GM23338 (cell line): Measurements from ENCODE around the gene RNF217. TPM values are rescaled to one million over a fixed set of nuclear protein-coding genes. Genes with fewer than 3 reads are reported as not detected.

Source experiments
- ATAC-seq: fragments of 200-7000 bp; cut with Tn5 transposase; 3 replicates; pipeline ENCODE4 v1.9.1; 2020
- DNase-seq: peaks from one replicate; pipeline ENCODE4 v3.0.0-alpha.2; 2015; ENCODE audit warnings: low spot score
- H2AFZ ChIP-seq: fragments of 200-600 bp; sonication (generic); 2 replicates; pipeline ENCODE4 v1.8.0; 2016; ENCODE audit warnings: antibody characterized with exemption, mild to moderate bottlenecking, moderate library complexity
- H3F3A ChIP-seq: fragments of 200-600 bp; sonication (generic); replicated peaks from 2 replicates; pipeline ENCODE4 v1.8.0; 2017; ENCODE audit warnings: antibody characterized with exemption, mixed run types, low read depth
- H3K27ac ChIP-seq: fragments of 200-600 bp; sonication (generic); 2 replicates; pipeline ENCODE4 v1.6.1; 2016; ENCODE audit warnings: low read depth
- H3K27me3 ChIP-seq: fragments of 200-600 bp; sonication (generic); 2 replicates; pipeline ENCODE4 v1.8.0; 2016; ENCODE audit warnings: mild to moderate bottlenecking, mixed run types, moderate library complexity; ENCODE audit not compliant: insufficient read depth
- H3K36me3 ChIP-seq: fragments of 200-600 bp; sonication (generic); 2 replicates; pipeline ENCODE4 v1.8.0; 2016; ENCODE audit warnings: mild to moderate bottlenecking; ENCODE audit not compliant: insufficient read depth
- H3K4me1 ChIP-seq: fragments of 200-600 bp; sonication (generic); 2 replicates; pipeline ENCODE4 v1.8.0; 2016; ENCODE audit warnings: mild to moderate bottlenecking, moderate library complexity; ENCODE audit not compliant: insufficient read depth
- H3K4me2 ChIP-seq: fragments of 200-600 bp; sonication (generic); 2 replicates; pipeline ENCODE4 v1.7.1; 2017; ENCODE audit warnings: mixed run types
- H3K4me3 ChIP-seq: fragments of 200-600 bp; sonication (generic); 2 replicates; pipeline ENCODE4 v1.6.1; 2016; ENCODE audit warnings: mixed run types
- H3K79me2 ChIP-seq: fragments of 200-600 bp; sonication (generic); replicated peaks from 2 replicates; pipeline ENCODE4 v1.8.0; 2017; ENCODE audit warnings: mild to moderate bottlenecking; ENCODE audit not compliant: insufficient read depth
- H3K9me2 ChIP-seq: fragments of 200-600 bp; sonication (generic); 2 replicates; pipeline ENCODE4 v1.8.0; 2017; ENCODE audit not compliant: insufficient read depth
- H4K20me1 ChIP-seq: fragments of 200-600 bp; sonication (generic); replicated peaks from 2 replicates; pipeline ENCODE4 v1.8.0; 2017; ENCODE audit warnings: mild to moderate bottlenecking; ENCODE audit not compliant: insufficient read depth
- H3K27ac Mint-ChIP-seq: 2 replicates; pipeline ENCODE4 v1.8.0; 2020; ENCODE audit warnings: inconsistent platforms, mild to moderate bottlenecking, moderate library complexity, mixed read lengths
- H3K27me3 Mint-ChIP-seq: 3 replicates; pipeline ENCODE4 v1.8.0; 2022; ENCODE audit warnings: low read depth, mild to moderate bottlenecking, moderate library complexity, mixed read lengths, inconsistent platforms; ENCODE audit not compliant: insufficient read depth, poor library complexity
- H3K36me3 Mint-ChIP-seq: 3 replicates; pipeline ENCODE4 v1.8.0; 2021; ENCODE audit warnings: low read depth, mild to moderate bottlenecking, inconsistent platforms, moderate library complexity, mixed read lengths
- H3K4me1 Mint-ChIP-seq: 3 replicates; pipeline ENCODE4 v1.8.0; 2020; ENCODE audit warnings: mild to moderate bottlenecking, inconsistent platforms, mixed read lengths
- H3K4me3 Mint-ChIP-seq: 3 replicates; pipeline ENCODE4 v1.8.0; 2021; ENCODE audit warnings: moderate library complexity, mild to moderate bottlenecking, inconsistent platforms, mixed read lengths
- H3K9me3 Mint-ChIP-seq: 3 replicates; pipeline ENCODE4 v1.8.0; 2020; ENCODE audit warnings: moderate library complexity, mild to moderate bottlenecking, inconsistent platforms, mixed read lengths
- CREB1 ChIP-seq: fragments of 250-450 bp; sonication (Bioruptor Pico); IDR thresholded peaks from 2 replicates; pipeline ENCODE4 v1.5.0; 2020; ENCODE audit warnings: low read depth, mild to moderate bottlenecking, moderate library complexity
- EZH2 ChIP-seq: fragments of 200-600 bp; sonication (generic); IDR thresholded peaks from one replicate; pipeline ENCODE4 v1.8.0; 2017; ENCODE audit warnings: antibody characterized with exemption, mild to moderate bottlenecking, low read depth; ENCODE audit not compliant: unreplicated experiment
- EZH2phosphoT487 ChIP-seq: fragments of 200-600 bp; sonication (generic); IDR thresholded peaks from one replicate; pipeline ENCODE4 v1.8.1; 2018; ENCODE audit warnings: antibody characterized with exemption; ENCODE audit not compliant: unreplicated experiment
- JUNB ChIP-seq: IDR thresholded peaks from one replicate; pipeline ENCODE4 v1.6.1; 2016; ENCODE audit warnings: antibody characterized with exemption; ENCODE audit not compliant: unreplicated experiment
- NANOG ChIP-seq: IDR thresholded peaks from 2 replicates; pipeline ENCODE4 v1.6.1; 2016; ENCODE audit warnings: antibody characterized with exemption, borderline replicate concordance
- POLR2AphosphoS5 ChIP-seq: IDR thresholded peaks from 2 replicates; pipeline ENCODE4 v1.6.1; 2016; ENCODE audit warnings: antibody characterized with exemption, low read depth
- STAT1 ChIP-seq: IDR thresholded peaks from one replicate; pipeline ENCODE4 v1.6.1; 2016; ENCODE audit warnings: antibody characterized with exemption; ENCODE audit not compliant: unreplicated experiment
- ZNF331 ChIP-seq: fragments of 250-450 bp; sonication (Bioruptor Pico); IDR thresholded peaks from 2 replicates; pipeline ENCODE4 v1.5.0; 2020; ENCODE audit warnings: low read depth, mild to moderate bottlenecking, moderate library complexity
- polyA plus RNA-seq: library from polyadenylated mRNA; unstranded; fragments of >200 nt; fragmentation: Nextera tagmentation; extraction: Ambion mirVana; gene quantifications from 2 replicates; pipeline ENCODE4 v1.2.1, GENCODE V29; 2016
- total RNA-seq: library from RNA; depleted of rRNA; stranded (reverse); fragments of >200 nt; shearing (Covaris generic); gene quantifications from 2 replicates; pipeline ENCODE4 v1.2.3, GENCODE V29; 2014
- TF ChIP-seq, protein P1 (sequence below), 2 experiments: fragments of 200-600 bp in 1 of 2; sonication (generic) in 1 of 2; conservative IDR thresholded peaks; 2 replicates each; pipeline versions ENCODE4 v1.5.1 to v1.6.1; 2016 to 2017; ENCODE audit warnings: antibody characterized with exemption in 2 of 2, low read depth in 2 of 2, mild to moderate bottlenecking in 2 of 2, moderate library complexity in 1 of 2
- TF ChIP-seq, protein P2 (sequence below): fragments of 250-450 bp; sonication (Bioruptor Pico); IDR thresholded peaks from 2 replicates; pipeline ENCODE4 v1.5.0; 2020; ENCODE audit warnings: mild to moderate bottlenecking, moderate library complexity
- TF ChIP-seq, protein P3 (sequence below): IDR thresholded peaks from 2 replicates; pipeline ENCODE4 v1.6.1; 2016; ENCODE audit warnings: antibody characterized with exemption

The RNF217 gene
- total and polyA plus RNA-seq, 2 experiments from 2014 or later = 1.7 to 6.2 TPM

DNA sequence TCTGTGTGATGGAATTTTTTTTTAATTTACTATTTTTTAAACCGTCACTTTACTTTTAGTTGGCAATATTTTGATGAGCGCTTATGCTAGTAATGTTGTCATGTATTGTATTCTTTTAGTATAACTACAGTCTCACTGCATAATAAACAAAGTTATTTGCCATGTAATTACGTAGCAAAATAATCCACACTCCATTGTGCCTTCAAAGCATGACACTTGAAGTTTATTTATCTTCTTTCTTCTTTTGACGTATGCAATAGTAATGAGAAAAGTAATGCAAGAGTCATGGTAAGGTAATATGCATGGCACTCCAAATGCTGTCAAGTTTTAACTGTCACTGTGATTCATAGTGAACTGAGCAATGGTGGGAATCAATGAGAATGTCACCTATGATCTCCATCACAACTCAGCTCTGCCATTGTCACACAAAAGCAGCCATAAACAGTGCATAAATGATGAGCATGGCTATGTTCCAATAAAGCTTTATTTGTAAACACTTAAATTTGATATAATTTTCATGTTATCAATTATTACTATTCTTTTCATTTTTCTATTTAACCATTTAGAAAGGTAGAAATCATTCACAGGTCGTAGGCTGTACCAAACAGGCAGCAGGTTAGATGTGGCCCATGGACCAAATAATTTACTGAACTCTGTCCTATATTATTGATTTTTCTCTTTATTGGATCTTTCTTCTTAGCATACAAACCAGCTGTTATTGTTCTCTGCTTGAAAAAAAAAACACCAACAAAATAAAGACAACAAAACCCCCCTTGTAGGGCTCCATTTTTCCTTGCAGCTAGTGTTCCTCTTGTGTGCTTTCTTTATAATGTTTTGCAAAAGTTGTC lies 27.1 kb downstream of the RNF217 start (continued):
- TF ChIP-seq NANOG (no peak), POLR2AphosphoS5 (no peak), EZH2phosphoT487 (no peak), ZNF331 (no peak), STAT1 (no peak)
- TF ChIP-seq, protein P1, sequence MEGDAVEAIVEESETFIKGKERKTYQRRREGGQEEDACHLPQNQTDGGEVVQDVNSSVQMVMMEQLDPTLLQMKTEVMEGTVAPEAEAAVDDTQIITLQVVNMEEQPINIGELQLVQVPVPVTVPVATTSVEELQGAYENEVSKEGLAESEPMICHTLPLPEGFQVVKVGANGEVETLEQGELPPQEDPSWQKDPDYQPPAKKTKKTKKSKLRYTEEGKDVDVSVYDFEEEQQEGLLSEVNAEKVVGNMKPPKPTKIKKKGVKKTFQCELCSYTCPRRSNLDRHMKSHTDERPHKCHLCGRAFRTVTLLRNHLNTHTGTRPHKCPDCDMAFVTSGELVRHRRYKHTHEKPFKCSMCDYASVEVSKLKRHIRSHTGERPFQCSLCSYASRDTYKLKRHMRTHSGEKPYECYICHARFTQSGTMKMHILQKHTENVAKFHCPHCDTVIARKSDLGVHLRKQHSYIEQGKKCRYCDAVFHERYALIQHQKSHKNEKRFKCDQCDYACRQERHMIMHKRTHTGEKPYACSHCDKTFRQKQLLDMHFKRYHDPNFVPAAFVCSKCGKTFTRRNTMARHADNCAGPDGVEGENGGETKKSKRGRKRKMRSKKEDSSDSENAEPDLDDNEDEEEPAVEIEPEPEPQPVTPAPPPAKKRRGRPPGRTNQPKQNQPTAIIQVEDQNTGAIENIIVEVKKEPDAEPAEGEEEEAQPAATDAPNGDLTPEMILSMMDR (conservative IDR thresholded peaks at IDR 0.05; ENCODE audit: low read depth in 2 of 2) = no peak

DNA sequence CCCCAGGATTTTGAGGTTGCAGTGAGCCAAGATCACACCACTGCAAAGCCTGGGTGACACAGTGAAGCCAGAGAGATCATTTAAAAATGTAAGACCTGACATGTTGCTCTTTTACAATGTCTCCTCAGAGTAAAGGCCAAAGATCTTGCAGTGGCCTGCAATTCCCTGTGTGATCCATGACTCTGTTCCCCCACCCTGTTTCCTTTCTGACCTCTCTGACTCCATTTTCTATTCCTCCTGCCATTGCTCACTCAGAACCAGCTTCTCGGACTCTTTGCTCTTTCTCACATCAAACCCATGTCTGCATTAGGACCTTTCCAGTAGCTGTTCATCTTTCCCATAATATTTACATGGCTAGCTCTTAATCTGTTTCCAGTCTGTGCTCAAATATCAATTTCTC lies 28.8 kb downstream of the RNF217 start:
- H3K4me3 Mint-ChIP-seq = no peak overlapping the region
- H3K36me3 Mint-ChIP-seq = no peaks in the 10 kb centered on the region
- TF ChIP-seq JUNB (no peak), EZH2phosphoT487 (no peak), EZH2 (no peak), NANOG (no peak), CREB1 (CRISPR knock-in tag) (no peak), STAT1 (no peak)
- TF ChIP-seq, protein P1 (conservative IDR thresholded peaks at IDR 0.05; ENCODE audit: low read depth in 2 of 2) = no peak
- TF ChIP-seq, protein P2, sequence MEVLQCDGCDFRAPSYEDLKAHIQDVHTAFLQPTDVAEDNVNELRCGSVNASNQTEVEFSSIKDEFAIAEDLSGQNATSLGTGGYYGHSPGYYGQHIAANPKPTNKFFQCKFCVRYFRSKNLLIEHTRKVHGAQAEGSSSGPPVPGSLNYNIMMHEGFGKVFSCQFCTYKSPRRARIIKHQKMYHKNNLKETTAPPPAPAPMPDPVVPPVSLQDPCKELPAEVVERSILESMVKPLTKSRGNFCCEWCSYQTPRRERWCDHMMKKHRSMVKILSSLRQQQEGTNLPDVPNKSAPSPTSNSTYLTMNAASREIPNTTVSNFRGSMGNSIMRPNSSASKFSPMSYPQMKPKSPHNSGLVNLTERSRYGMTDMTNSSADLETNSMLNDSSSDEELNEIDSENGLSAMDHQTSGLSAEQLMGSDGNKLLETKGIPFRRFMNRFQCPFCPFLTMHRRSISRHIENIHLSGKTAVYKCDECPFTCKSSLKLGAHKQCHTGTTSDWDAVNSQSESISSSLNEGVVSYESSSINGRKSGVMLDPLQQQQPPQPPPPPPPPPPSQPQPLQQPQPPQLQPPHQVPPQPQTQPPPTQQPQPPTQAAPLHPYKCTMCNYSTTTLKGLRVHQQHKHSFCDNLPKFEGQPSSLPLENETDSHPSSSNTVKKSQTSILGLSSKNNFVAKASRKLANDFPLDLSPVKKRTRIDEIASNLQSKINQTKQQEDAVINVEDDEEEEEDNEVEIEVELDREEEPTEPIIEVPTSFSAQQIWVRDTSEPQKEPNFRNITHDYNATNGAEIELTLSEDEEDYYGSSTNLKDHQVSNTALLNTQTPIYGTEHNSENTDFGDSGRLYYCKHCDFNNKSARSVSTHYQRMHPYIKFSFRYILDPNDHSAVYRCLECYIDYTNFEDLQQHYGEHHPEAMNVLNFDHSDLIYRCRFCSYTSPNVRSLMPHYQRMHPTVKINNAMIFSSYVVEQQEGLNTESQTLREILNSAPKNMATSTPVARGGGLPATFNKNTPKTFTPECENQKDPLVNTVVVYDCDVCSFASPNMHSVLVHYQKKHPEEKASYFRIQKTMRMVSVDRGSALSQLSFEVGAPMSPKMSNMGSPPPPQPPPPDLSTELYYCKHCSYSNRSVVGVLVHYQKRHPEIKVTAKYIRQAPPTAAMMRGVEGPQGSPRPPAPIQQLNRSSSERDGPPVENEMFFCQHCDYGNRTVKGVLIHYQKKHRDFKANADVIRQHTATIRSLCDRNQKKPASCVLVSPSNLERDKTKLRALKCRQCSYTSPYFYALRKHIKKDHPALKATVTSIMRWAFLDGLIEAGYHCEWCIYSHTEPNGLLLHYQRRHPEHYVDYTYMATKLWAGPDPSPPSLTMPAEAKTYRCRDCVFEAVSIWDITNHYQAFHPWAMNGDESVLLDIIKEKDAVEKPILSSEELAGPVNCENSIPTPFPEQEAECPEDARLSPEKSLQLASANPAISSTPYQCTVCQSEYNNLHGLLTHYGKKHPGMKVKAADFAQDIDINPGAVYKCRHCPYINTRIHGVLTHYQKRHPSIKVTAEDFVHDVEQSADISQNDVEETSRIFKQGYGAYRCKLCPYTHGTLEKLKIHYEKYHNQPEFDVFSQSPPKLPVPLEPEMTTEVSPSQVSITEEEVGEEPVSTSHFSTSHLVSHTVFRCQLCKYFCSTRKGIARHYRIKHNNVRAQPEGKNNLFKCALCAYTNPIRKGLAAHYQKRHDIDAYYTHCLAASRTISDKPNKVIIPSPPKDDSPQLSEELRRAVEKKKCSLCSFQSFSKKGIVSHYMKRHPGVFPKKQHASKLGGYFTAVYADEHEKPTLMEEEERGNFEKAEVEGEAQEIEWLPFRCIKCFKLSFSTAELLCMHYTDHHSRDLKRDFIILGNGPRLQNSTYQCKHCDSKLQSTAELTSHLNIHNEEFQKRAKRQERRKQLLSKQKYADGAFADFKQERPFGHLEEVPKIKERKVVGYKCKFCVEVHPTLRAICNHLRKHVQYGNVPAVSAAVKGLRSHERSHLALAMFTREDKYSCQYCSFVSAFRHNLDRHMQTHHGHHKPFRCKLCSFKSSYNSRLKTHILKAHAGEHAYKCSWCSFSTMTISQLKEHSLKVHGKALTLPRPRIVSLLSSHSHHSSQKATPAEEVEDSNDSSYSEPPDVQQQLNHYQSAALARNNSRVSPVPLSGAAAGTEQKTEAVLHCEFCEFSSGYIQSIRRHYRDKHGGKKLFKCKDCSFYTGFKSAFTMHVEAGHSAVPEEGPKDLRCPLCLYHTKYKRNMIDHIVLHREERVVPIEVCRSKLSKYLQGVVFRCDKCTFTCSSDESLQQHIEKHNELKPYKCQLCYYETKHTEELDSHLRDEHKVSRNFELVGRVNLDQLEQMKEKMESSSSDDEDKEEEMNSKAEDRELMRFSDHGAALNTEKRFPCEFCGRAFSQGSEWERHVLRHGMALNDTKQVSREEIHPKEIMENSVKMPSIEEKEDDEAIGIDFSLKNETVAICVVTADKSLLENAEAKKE (CRISPR knock-in tag) = no peak
- TF ChIP-seq, protein P3, sequence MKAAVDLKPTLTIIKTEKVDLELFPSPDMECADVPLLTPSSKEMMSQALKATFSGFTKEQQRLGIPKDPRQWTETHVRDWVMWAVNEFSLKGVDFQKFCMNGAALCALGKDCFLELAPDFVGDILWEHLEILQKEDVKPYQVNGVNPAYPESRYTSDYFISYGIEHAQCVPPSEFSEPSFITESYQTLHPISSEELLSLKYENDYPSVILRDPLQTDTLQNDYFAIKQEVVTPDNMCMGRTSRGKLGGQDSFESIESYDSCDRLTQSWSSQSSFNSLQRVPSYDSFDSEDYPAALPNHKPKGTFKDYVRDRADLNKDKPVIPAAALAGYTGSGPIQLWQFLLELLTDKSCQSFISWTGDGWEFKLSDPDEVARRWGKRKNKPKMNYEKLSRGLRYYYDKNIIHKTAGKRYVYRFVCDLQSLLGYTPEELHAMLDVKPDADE = no peak

More for the DNA sequence above, 28.8 kb downstream of the RNF217 start:
- Histone ChIP-seq H3K9me2 (no peaks in the 10 kb centered on the region), H3K4me2 (no peak overlapping the region), H2AFZ (no peak overlapping the region), H3K36me3 (no peaks in the 10 kb centered on the region), H3K4me3 (no peak overlapping the region), H3K27ac (no peak overlapping the region), H3K27me3 (no peaks in the 10 kb centered on the region), H3F3A (no peaks in the 10 kb centered on the region), H3K79me2 (no peaks in the 10 kb centered on the region), H4K20me1 (no peaks in the 10 kb centered on the region), H3K4me1 (no peaks in the 10 kb centered on the region)
- Mint-ChIP-seq H3K27ac (no peak overlapping the region), H3K4me1 (peaks cover 9% of the 10 kb centered on the region; the same call in 2 of the 3 replicates), H3K27me3 (no peaks in the 10 kb centered on the region), H3K9me3 (no peaks in the 10 kb centered on the region)
- ATAC-seq = no peak
- no peak for DNase-seq
